ENCODE results near the gene RPS6KA4.

- TF ChIP-seq NFRKB (IDR thresholded peaks at IDR 0.05) (no peak), BHLHE40 (IDR thresholded peaks at IDR 0.05; ENCODE audit: borderline replicate concordance) (no peak), PKNOX1 (IDR thresholded peaks at IDR 0.05) (no peak)
Measured at GRCh38 chr11:64379817-64380709, 21.1 kb downstream of the RPS6KA4 start.

All from HEK293T (cell line).